GM23248 (cell line): ENCODE measurements around the gene WDR82.

Experiments
- EZH2 ChIP-seq: fragments of 200-600 bp; sonication (generic); IDR thresholded peaks from 2 replicates; pipeline ENCODE4 v1.6.1; 2018; ENCODE audit warnings: antibody characterized with exemption, mild to moderate bottlenecking; ENCODE audit not compliant: insufficient read depth, poor library complexity, severe bottlenecking
- EZH2phosphoT487 ChIP-seq: fragments of 200-600 bp; sonication (generic); IDR thresholded peaks from 2 replicates; pipeline ENCODE4 v1.6.1; 2018; ENCODE audit warnings: antibody characterized with exemption, moderate library complexity, mild to moderate bottlenecking, low read depth; ENCODE audit not compliant: insufficient read depth

DNA sequence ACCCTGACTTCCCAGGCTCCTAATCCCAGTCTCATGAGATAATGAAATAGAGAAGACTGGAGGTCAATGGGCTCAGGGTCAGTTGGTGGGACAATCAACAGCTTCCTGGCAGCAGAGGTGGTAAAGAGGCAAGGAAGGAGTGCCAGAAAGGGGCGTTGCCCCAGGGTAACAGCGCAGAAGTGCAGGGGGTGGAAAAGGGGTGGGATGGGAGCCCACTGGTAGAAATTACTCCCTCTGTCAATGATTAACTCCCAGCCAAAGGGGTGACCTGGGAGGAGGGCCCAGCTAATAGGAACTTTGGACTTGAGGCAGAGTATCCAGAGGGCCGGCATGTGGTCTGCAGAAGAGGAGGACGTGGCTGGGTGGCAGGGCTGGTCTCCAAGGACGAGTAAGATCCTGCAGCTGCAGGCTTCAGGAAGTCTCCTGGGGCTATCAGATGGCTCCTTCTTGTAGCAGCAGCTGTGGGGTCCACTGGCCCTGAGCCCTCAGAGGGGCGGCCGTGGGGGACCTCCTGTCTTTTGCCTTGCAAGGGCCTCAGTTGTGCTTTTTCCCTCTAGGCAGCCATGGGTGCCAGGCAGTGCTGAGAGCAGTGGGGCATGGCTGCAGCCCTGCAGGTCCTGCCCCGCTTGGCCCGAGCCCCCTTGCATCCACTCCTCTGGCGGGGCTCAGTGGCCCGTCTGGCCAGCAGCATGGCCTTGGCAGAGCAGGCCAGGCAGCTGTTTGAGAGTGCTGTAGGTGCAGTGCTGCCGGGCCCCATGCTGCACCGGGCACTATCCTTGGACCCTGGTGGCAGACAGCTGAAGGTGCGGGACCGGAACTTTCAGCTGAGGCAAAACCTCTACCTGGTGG, 11.5 kb upstream of the WDR82 start:
- TF ChIP-seq EZH2 (no peak), EZH2phosphoT487 (no peak)
